HepG2 (cell line): ENCODE measurements around the gene ZNF134. TPM values are rescaled to one million over a fixed set of nuclear protein-coding genes. Genes with fewer than 3 reads are reported as not detected.

Experiments used
- FOSL1 ChIP-seq: sonication (generic); formaldehyde crosslinking; IDR thresholded peaks from 2 replicates; pipeline ENCODE4 v1.9.0; 2021; ENCODE audit warnings: missing genetic modification reagents, borderline replicate concordance
- FOXA1 ChIP-seq, 2 experiments: fragments of 450-650 bp in 1 of 2; sonication (generic) in 1 of 2; formaldehyde crosslinking in 1 of 2; IDR thresholded peaks; 2 replicates each; pipeline versions ENCODE4 v1.4.0 to v1.6.1; 2016 to 2020; ENCODE audit warnings: missing genetic modification reagents in 1 of 2
- GABPB1 ChIP-seq: IDR thresholded peaks from 2 replicates; pipeline ENCODE4 v1.6.1; 2016; ENCODE audit warnings: mild to moderate bottlenecking, missing genetic modification reagents, moderate library complexity, missing compliant biosample characterization
- HMGXB4 ChIP-seq, 2 experiments: sonication (generic) in 1 of 2; formaldehyde crosslinking in 1 of 2; IDR thresholded peaks; 2 replicates each; pipeline versions ENCODE4 v1.4.0 to v1.6.1; 2018 to 2020; ENCODE audit warnings: missing genetic modification reagents in 2 of 2, borderline replicate concordance in 1 of 2, low read depth in 1 of 2, mild to moderate bottlenecking in 1 of 2, missing biosample characterization in 1 of 2
- KLF11 ChIP-seq: IDR thresholded peaks from 2 replicates; pipeline ENCODE4 v1.6.1; 2016; ENCODE audit warnings: missing compliant biosample characterization
- KLF6 ChIP-seq: IDR thresholded peaks from 2 replicates; pipeline ENCODE4 v1.8.0; 2016; ENCODE audit warnings: missing biosample characterization, missing genetic modification reagents
- LCORL ChIP-seq, 2 experiments: fragments of 450-650 bp in 1 of 2; sonication (generic) in 1 of 2; formaldehyde crosslinking in 1 of 2; IDR thresholded peaks; 2 replicates each; pipeline versions ENCODE4 v1.5.0 to v1.6.1; 2017 to 2020; ENCODE audit warnings: antibody characterized with exemption in 1 of 2, missing genetic modification reagents in 1 of 2
- MIER2 ChIP-seq: IDR thresholded peaks from 2 replicates; pipeline ENCODE4 v1.6.1; 2016; ENCODE audit warnings: missing biosample characterization, missing genetic modification reagents
- MTA1 ChIP-seq: sonication (generic); formaldehyde crosslinking; IDR thresholded peaks from 2 replicates; pipeline ENCODE4 v1.4.0; 2020; ENCODE audit warnings: missing genetic modification reagents, mild to moderate bottlenecking, borderline replicate concordance
- PAX8 ChIP-seq: sonication (generic); formaldehyde crosslinking; IDR thresholded peaks from 2 replicates; pipeline ENCODE4 v1.8.0; 2022; ENCODE audit warnings: mild to moderate bottlenecking, missing genetic modification reagents, borderline replicate concordance
- ZMAT3 ChIP-seq: sonication (generic); formaldehyde crosslinking; conservative IDR thresholded peaks from 2 replicates; pipeline ENCODE4 v1.7.0; 2021; ENCODE audit warnings: missing genetic modification reagents
- ZNF280D ChIP-seq: sonication (generic); formaldehyde crosslinking; IDR thresholded peaks from 2 replicates; pipeline ENCODE4 v1.5.1; 2020; ENCODE audit warnings: mild to moderate bottlenecking, missing genetic modification reagents
- ZNF326 ChIP-seq: sonication (generic); formaldehyde crosslinking; IDR thresholded peaks from 2 replicates; pipeline ENCODE4 v1.4.0; 2020; ENCODE audit warnings: missing genetic modification reagents, borderline replicate concordance
- ZNF772 ChIP-seq: sonication (generic); formaldehyde crosslinking; IDR thresholded peaks from 2 replicates; pipeline ENCODE4 v1.5.0; 2020; ENCODE audit warnings: mild to moderate bottlenecking, missing genetic modification reagents
- ZNF781 ChIP-seq: sonication (generic); formaldehyde crosslinking; IDR thresholded peaks from 2 replicates; pipeline ENCODE4 v1.5.1; 2020; ENCODE audit warnings: borderline replicate concordance, mild to moderate bottlenecking, missing genetic modification reagents; ENCODE audit errors: not compliant biosample characterization
- ZNF891 ChIP-seq: sonication (generic); formaldehyde crosslinking; IDR thresholded peaks from 2 replicates; pipeline ENCODE4 v1.5.0; 2020; ENCODE audit warnings: mild to moderate bottlenecking, missing genetic modification reagents
- polyA plus RNA-seq, 8 experiments: library from polyadenylated mRNA; depleted of rRNA in 3 of 8; stranded (reverse) in 7 of 8; unstranded in 1 of 8; fragments of >200 nt; fragmentation: Illumina TruSeq in 4 of 8; extraction: Trizol in 4 of 8; gene quantifications; 2 replicates each; pipeline versions ENCODE4 v1.2.1 to v1.2.3, GENCODE V29; 2011 to 2016; ENCODE audit warnings: low read depth in 4 of 8, missing spikeins in 1 of 8, mixed read lengths in 1 of 8; ENCODE audit not compliant: insufficient read depth in 1 of 8
- total RNA-seq, 5 experiments: library from RNA; depleted of rRNA; stranded (reverse); fragments of >200 nt; fragmentation: Illumina TruSeq; extraction: Trizol; gene quantifications; 2 replicates each; pipeline ENCODE4 v1.2.3, GENCODE V29; 2016; ENCODE audit warnings: low read depth in 1 of 5
- TF ChIP-seq, protein P1 (sequence below): sonication (generic); formaldehyde crosslinking; conservative IDR thresholded peaks from 2 replicates; pipeline ENCODE4 v1.4.0; 2020; ENCODE audit warnings: missing genetic modification reagents
- TF ChIP-seq, protein P2 (sequence below): sonication (generic); formaldehyde crosslinking; IDR thresholded peaks from 2 replicates; pipeline ENCODE4 v1.4.0; 2020; ENCODE audit warnings: missing genetic modification reagents

ZNF134 gene
- total and polyA plus RNA-seq, 2 of the 13 experiments (the other 11 are each of a cell fraction or from before 2014, with no cell fraction given) = 6.8 to 17.1 TPM

DNA sequence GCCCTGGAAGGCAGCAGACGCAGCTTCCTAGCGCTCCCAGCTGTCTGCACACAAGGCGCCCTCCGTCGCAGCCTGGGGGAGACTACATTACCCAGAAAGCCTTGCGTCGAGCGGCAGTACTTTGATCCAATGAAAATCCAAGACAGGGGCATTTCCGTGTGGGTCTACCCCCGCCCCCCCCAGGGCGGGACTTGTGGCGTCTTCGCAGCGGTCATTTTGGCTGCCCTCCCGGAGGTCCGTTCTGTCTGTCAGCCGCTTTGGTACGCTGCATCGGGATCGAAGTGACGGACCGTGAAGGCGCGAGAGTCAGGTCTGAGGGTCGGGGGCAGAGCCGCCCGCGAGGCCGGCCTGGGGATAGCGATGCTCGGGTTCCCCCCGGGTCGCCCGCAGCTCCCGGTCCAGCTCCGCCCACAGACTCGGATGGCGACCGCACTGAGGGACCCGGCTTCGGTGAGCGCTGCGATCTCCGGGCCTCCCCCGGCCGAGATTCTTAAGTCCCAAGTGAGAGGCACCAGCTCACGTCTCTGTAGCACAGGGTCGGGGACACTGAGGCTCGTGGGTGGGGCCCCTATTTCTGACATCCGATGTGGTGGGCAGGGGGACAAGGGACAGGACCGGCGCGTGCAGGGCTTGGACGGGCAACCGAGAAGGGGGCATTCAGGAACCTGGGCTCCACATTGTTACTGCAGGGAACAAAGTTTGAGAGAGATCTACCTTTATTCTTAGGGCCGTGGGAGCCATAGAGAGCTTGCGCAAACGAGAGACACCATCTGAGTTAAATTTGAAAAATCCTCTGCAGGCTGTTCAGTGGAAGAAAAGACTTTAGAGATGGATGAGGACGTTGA is 19.2 kb downstream of the ZNF134 start, which contains the start of gene ZNF211 (continued):
- TF ChIP-seq ZNF781 (no peak), ZNF891 (CRISPR knock-in tag) (0 out of 2 replicates have a peak, but pooled peaks have one; percentile 14), ZNF280D (CRISPR knock-in tag) (no peak), ZNF772 (CRISPR knock-in tag) (0 out of 2 replicates have a peak, but pooled peaks have one; percentile 30), MTA1 (CRISPR knock-in tag) (0 out of 2 replicates have a peak, but pooled peaks have one; percentile 43), KLF11 (CRISPR knock-in tag) (0 out of 2 replicates have a peak, but pooled peaks have one; percentile 62), FOXA1 (IDR thresholded peaks at IDR 0.05) (no peak), FOXA1 (CRISPR knock-in tag; IDR thresholded peaks at IDR 0.05) (0 out of 2 replicates have a peak, but pooled peaks have one; percentile 15), KLF6 (0 out of 2 replicates have a peak, but pooled peaks have one; percentile 60), HMGXB4 (CRISPR knock-in tag; IDR thresholded peaks at IDR 0.05; ENCODE audit: borderline replicate concordance in 1 of 2, low read depth in 1 of 2) (peak; percentile 56 to 86; a peak in 2 of 4 replicates), FOSL1 (no peak), LCORL (IDR thresholded peaks at IDR 0.05) (no peak), LCORL (CRISPR knock-in tag; IDR thresholded peaks at IDR 0.05) (no peak; the same call in 1 of the 2 replicates), GABPB1 (peak; percentile 97), ZNF326 (no peak), ZMAT3 (CRISPR knock-in tag) (0 out of 2 replicates have a peak, but pooled peaks have one; percentile 49), PAX8 (CRISPR knock-in tag) (peak; percentile 26; the same call in 1 of the 2 replicates), MIER2 (CRISPR knock-in tag) (no peak)
- TF ChIP-seq, protein P1, sequence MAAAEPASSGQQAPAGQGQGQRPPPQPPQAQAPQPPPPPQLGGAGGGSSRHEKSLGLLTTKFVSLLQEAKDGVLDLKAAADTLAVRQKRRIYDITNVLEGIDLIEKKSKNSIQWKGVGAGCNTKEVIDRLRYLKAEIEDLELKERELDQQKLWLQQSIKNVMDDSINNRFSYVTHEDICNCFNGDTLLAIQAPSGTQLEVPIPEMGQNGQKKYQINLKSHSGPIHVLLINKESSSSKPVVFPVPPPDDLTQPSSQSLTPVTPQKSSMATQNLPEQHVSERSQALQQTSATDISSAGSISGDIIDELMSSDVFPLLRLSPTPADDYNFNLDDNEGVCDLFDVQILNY (CRISPR knock-in tag) = 0 out of 2 replicates have a peak, but pooled peaks have one; percentile 41
- TF ChIP-seq, protein P2, sequence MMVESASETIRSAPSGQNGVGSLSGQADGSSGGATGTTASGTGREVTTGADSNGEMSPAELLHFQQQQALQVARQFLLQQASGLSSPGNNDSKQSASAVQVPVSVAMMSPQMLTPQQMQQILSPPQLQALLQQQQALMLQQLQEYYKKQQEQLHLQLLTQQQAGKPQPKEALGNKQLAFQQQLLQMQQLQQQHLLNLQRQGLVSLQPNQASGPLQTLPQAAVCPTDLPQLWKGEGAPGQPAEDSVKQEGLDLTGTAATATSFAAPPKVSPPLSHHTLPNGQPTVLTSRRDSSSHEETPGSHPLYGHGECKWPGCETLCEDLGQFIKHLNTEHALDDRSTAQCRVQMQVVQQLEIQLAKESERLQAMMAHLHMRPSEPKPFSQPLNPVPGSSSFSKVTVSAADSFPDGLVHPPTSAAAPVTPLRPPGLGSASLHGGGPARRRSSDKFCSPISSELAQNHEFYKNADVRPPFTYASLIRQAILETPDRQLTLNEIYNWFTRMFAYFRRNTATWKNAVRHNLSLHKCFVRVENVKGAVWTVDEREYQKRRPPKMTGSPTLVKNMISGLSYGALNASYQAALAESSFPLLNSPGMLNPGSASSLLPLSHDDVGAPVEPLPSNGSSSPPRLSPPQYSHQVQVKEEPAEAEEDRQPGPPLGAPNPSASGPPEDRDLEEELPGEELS (CRISPR knock-in tag) = no peak
